Endometrium (tissue), 2 donors: Measurements from ENCODE around the gene PRR9.
"Not testable (repeated sequence)": the region's sequence is repeated elsewhere in the genome, so short reads cannot be mapped to it uniquely, and the experiment has no call there.

ENCODE experiments used
- FAIRE-seq: peaks from 2 replicates; lab custom pipeline; 2012; peaks lifted over from hg19 to GRCh38; lab: Jason Lieb, UNC
- donor health status: control.
- donor health status: control.

The PRR9 gene

DNA sequence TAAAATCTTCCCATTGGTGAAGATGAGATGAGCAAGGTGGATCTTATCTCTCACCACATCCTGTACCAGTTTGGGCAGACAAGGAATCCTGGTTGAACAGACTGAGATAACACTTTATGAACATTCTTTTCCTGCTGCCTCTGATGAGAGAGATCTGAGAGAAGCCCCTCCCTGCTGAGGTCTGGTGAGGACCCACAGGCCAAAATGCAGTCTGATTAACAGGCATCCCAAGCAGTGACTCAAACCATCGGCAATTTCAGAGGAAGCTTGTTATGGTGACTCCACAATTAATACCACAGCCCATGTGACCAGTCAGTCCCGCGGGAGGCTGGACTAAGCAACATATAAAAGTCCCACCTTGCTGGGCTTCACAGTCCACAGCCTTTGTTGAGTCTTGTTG is at the start of gene PRR9:
TSS of gene PRR9 (plus strand) at position 373 of the 400 bp plus-strand sequence. CDS start 561 bp downstream, outside the sequence.
- FAIRE-seq: no peak

- no peak for FAIRE-seq
Observed at GRCh38 chr1:153168686-153169085, 48.7 kb upstream of the PRR9 start.

DNA sequence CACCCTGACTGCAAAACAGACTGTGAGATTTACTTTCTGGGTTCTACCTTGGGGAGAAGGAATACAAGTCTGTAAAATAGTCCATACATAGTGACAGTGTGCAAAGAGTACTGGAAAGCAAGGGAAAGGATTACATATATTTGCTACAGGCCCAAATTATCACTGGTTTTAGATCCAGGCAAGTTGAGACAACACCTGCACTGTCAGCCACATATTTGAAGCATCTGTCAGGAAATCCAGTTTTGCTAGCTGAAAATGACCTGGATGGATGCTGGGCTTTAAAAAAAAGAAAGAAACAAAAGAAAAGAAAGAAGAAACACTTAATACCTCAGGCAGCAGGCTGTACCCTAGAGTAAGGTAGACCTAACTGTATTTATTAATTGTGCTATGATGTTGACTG is 42.8 kb upstream of the PRR9 start:
- no peak for FAIRE-seq

GRCh38 chr1:153178922-153179321 is 38.5 kb upstream of the PRR9 start:
- no peak for FAIRE-seq

DNA sequence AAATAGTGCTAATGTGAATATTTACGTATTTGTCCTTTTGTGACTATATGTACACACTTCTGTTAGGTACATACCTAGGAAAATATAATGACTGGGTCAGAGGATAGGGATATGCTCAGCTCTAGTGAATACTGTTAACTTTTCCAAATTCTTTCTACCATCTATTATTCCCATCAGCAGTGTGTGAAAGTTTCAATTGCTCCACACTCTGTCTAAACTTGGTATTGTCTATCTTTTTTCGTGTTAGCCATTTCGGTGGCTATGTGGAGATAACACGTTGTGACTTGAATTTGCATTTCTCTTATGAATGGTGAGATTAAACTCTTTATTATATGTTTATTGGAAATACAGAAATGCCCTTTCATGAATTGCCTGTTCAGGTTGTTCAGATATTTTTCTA is 36.8 kb upstream of the PRR9 start:
- no peak for FAIRE-seq

- FAIRE-seq: not testable (repeated sequence)
Observed at GRCh38 chr1:153188301-153188700, 29.1 kb upstream of the PRR9 start.

- FAIRE-seq: no peak
Observed at GRCh38 chr1:153190373-153190772, 27.0 kb upstream of the PRR9 start.

DNA sequence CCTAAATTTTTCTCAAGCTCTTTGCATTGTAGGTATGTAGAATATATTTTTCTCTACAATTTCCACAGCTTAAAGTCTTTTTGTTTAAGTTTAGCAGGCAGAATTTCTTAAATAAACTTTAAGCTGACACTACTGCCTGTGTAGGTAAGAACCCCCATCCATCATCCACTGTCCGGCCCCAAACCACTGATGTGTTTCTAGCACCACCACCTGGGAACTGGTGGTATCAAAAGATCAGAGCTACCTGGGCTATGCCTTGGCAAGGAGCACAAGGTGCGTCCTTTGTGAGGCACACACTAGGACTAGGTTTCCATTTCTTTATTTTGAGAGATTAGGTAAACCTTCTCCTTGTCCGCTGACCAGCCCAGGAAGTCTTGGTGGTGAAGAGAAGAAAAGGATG is 24.7 kb upstream of the PRR9 start:
- FAIRE-seq: no peak

DNA sequence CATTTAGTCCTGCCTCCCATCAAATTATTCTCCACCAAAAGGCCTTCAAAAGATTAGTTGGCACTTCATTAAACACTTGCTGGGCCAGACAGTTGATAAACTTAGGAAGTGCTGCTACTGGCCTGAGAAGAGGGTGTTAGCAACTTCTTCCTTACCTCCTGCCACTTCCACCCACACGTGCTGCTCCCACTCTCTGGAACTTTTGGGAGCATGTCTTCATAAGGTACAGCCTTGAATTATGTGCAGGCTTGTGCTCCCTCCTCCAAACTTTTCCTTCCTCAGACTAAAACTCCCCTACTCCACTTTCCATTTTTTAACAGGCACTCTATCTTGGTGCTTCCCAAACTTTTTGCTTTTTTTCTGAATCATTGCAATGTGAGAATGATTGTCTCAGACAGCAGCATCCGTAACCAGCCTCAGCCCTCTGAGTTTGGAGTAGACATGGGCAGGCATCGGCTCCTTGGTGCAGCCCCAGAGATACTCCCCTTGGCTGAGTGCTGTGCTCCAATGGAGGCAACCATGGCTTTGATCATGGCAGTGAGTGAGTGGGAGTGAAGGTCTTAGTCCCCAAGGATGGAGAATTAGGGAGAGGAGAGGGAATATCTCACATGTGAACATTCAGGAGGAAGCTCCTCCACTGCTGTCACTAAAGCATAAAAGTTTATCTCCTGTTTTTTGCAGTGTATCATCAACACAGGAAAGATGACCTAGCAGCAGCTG is 22.9 kb upstream of the PRR9 start:
- FAIRE-seq: no peak

- FAIRE-seq: no peak
Observed at GRCh38 chr1:153195216-153195615, 22.2 kb upstream of the PRR9 start.

DNA sequence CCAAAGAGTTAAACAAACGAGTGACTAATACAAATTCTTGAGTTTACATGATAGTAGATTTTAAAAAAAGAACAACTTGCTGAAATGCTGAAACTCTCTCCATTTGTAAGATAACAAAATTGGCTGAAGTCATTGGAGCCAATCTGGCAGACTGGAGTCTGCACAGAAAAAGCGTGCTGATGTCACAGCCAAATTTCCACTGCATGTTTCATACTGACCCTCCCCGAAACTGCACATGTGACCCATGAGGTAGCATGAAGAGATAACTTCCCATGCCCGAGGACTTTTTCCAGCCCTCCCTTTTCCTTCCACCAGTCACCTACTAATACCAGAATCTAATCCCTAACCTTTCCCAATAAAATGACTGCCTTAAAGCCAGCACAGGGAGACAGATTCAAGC is 15.4 kb upstream of the PRR9 start:
- no peak for FAIRE-seq

DNA sequence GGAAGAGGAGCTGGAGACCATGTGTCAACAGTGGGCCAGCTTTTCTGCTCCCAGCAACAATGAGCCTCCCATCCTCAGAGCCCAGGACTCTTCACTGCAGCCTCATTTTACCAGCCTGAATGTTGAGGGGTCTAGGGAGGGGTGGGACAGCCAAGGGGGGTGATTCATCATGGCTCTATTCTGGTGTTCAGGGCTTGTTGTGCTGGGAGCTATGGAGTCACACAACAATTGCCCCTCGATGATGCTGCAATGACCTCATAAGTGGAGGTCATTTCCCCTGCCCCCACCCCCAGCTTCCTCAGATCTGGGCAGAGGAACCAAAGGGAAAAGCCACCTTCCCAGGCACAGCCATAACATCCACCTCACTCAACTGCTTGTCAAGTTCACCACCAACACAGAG is 14.3 kb upstream of the PRR9 start, which contains the start of gene LELP1:
TSS of gene LELP1 (plus strand) at position 301 of the 400 bp plus-strand sequence. CDS start 1,278 bp downstream, outside the sequence.
- no peak for FAIRE-seq

DNA sequence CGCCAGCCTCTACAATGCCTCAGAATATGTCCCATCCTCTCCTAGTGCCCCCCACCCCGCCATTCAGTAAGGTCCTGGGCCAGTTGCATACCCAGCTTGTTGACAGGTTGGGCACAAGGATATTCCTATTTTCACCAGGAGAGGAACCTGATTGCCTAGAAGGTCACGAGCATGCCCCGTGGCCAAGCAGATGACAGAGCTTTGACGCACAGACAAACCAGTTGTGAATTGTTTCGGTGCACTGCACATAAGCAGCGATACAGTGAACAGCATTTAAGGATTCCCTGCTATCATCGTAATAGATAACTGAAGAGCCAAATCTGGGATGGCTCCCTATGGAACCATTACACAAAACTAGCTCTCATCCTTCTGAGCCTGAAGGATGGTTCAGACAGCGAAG is 10.8 kb upstream of the PRR9 start:
- FAIRE-seq: no peak

DNA sequence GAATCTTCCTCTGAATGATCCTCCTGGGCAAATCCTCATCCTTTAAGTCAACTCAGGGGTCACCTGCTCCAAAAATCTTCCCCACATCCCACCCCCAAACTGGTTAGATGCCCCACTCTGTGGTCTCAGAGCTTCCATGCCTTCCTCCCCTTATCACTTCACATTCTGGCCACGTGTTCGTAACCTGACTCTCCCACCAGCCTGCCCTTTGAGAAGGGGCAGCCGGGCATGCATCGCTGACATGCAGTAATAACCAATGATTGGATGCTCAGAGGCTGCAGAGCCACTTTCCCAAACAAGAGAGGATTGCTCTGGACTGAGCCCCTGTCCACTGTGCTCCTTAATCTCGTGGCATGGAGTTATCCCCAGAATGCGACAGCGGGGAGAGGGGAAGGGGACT is 7.2 kb upstream of the PRR9 start:
- no peak for FAIRE-seq

DNA sequence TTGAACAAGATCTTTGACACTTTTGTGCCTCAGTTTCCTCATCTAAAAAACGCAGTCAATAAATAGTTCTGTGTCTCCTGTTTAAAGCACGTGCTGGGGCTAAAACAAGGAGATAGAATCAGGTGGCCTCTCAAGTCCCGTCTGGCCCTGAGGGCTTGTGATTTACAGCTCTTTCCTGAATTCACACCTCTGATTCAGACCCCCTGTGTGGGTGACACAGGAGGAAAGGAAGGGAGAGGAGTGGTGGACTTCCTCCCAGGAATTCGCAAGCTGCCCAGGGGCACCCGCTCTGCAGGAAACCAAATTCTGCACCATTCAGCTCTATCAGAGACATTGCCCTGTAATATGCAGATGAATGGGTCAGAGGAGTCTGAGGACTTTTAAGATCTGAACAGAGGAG is 5.2 kb upstream of the PRR9 start:
- no peak for FAIRE-seq

DNA sequence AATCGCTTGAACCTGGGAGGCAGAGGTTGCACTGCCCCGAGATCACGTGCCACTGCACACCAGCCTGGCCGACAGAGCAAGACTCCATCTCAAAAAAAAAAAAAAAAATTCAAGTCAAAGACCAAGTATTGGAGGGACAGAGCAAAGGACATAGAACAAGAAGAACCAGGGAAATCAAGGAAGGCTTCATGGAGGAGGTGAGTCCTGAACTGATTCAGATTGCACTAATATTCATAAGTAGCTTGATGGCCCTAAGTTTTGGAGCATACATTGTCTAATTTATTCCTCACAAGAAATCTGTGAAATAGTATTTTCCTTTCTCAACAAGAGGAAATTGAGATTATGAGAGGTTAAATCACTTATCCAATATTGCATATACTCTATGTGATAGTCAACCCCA is 3.9 kb upstream of the PRR9 start:
- FAIRE-seq: no peak

DNA sequence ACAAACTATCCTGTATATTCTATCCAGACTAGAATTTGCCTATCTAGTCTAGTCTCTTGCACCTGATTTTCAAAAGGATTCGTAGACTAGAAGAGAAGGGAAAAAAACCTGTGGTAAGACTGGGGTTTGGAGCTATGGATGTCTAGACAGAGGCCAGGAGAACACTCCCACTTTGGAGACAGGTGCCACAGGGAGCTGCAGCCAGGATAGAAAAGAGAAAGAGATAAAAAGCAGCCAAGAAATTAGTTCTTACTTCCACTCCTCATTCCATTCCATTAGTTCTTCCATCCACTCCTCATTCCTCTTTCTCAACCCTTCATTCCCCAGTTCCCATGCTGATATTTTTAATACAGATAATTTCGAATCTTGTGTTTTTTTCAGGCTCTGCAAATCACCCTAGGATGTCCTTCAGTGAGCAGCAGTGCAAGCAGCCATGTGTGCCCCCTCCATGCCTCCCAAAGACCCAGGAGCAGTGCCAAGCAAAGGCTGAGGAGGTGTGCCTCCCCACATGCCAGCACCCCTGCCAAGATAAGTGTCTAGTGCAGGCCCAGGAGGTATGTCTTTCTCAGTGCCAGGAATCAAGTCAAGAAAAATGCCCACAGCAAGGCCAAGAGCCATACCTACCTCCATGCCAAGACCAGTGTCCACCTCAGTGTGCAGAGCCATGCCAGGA is 496 bp downstream of the PRR9 start:
- no peak for FAIRE-seq

GRCh38 chr1:153220606-153221303 is 3.4 kb downstream of the PRR9 start:
- FAIRE-seq: no peak

GRCh38 chr1:153223040-153223891 is 5.9 kb downstream of the PRR9 start:
- FAIRE-seq: not testable (repeated sequence)

- FAIRE-seq: no peak
Observed at GRCh38 chr1:153227810-153228209, 10.4 kb downstream of the PRR9 start.

- FAIRE-seq: no peak
Observed at GRCh38 chr1:153228491-153228890, 11.1 kb downstream of the PRR9 start.
